Activated CD4-positive, alpha-beta T cell treated with anti-CD3 and anti-CD28 coated beads, Interleukin-2, amount 50 U/mL, for 24 hours (primary cell): ENCODE results near the gene IL37.
"Not testable (repeated sequence)": the region's sequence is repeated elsewhere in the genome, so short reads cannot be mapped to it uniquely, and the experiment has no call there.

Experiments
- DNase-seq, 2 donors: peaks; one replicate each; pipeline ENCODE4 v3.0.0-alpha.2; 2020; ENCODE audit warnings: low read depth in 1 of 2, low spot score in 1 of 2

The IL37 gene

DNA sequence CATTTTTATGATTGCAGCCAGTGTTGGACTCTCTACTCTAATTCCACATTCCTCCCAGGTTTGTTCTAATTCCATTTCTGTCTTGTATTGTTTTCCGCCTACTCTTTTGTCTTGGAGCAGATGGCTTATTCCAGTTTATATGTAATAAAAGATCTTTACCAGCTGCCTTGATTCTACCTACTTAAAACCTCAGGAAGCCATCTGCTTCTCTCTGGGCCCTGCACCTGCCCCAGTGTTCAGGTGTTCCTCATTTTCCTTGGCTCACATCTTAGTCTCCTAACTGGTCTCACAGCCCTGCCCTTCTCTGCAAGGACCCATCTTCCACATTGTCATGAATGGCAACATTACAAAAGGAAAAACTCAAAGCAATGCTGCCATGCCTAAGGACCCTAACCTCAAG is 21.0 kb upstream of the IL37 start:
- DNase-seq, result no peak

DNA sequence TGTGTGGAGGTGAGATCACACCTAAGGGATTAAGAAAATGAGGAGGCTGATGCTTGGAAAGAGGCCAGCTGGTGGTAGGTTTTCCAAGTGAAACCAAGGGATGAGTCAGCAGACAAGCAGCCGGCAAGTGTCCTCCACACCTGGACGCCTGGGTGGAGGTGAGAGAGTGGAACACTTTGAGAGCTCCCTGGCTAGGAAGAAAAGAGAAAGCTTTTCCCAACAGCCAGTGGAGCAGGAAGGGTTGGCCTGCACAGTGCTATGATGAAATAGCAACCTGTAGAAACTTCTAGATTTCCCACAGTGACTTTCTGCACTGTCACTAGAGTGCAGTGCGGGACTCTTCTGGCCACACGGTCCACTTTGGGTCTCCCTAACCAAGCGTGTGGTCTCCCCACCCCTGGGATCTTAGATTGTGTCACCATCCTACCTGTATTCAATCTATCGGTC is 19.6 kb upstream of the IL37 start:
- no peak for DNase-seq

DNA sequence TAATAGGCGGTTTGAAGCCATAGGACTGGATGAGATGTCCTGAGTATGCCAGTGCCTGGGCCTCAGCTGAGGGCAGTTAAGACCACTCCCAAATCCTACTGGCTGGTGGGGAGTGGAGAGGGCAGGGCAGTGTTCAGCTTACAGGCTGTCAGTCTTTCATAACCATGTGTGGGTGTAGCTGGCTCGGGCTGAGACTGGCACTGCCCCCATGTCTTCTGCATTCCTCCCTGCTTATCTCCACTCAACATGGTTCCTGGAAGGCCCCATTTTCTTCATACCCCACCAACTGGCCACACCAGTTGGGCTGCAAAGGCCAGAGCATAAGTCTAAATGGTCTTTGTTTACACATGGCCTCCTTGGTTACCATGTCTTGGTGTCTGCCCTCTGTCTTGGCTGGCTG is 17.2 kb upstream of the IL37 start:
- no peak for DNase-seq

DNA sequence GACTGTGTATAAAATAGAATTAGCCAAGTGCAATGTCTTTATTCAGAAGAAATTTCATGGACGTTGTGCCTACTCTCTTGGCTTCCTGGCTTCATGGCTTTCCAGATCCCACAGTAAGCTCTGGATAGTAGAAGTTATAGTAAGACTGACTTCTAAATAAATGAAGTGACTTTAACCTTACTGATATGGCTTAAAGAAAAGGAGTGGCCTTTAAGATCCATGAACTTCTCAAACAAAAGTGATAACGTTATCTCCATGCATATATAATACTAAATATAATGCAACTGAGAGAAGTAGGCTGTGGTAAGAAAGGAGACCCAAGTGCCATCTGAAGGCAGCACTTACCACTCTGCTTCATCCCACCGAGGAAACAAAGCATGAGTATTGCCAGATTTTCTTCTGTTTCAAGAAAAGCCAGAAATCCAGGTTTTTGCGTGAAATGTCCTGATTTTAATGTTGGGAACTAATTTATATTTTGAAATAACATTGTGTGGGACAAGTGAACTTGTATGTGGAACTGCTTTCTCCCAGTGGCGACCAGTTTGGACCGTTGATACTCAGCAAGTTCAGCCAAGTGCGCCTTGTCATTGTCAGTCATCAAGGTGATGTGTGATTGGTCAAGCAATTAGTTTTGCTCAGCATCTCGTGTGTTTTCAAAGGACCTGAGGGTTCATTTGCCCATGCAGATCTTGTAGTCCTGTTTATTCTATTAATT is 13.9 kb upstream of the IL37 start:
- no peak for DNase-seq

DNA sequence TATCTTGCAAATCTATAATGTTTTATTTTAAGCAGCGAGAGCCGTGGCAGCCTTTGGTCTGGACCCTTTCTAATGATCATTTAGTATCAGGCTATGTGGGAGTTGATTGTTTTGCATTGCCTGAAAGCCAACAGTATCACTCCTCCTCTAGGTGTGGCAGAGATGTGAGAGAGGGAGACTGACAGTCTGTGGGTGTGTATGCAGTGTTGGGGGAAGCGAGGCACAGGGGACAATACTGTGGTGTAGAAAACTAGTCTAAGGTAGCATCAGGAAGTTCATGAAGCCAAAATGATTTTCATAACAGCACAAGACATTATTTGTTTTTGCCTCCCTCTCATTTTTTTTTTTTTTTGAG is 13.4 kb upstream of the IL37 start:
- no peak for DNase-seq

DNA sequence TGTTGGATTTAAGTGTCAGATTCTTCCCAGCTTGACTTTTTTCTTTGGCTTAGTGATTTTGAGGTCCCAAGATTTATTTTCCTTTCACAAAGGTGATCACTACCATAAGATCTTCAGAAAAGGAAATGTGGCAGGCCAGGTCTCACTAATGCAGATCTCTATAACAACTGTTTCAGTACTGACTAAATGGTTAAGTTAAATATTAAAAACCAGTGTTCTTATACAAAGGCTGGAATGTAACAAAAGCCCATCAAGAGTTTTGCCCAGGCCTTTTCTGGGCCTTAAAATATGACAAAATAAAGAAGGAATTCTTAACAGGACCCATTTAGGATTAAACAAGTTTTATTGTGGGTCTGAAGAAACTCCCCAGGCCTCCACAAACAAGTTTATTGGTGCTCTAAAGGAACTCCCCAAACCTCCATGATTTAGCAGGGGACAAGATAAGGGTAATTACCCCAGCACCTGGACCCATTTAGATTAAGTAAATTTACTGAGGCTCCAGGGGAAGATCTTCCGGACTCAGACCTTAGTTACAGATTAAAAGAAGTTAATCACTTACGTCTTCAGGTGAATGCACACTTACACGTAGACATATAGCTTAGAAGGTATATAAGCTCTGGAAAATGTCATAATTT is 9.4 kb upstream of the IL37 start:
- DNase-seq, result not testable (repeated sequence)

DNA sequence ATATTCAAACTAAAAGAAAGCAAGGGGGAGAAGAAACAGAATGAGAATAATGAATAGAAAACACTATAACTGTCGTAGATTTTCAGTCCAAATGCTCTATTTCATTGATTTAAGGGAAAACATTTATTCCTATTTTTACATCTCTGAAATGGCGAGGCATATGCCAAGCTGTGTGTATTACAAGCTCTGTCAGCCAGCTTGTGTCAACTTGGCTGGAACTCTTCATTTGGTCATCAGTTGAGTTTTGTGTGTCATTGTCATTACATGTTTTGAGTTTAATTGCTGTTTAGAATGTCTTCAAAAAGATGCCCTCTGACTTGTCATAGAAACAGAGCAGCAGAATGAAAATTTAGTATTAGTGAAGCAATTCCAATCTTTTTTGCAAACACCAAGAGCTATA is 8.1 kb upstream of the IL37 start:
- no peak for DNase-seq

DNA sequence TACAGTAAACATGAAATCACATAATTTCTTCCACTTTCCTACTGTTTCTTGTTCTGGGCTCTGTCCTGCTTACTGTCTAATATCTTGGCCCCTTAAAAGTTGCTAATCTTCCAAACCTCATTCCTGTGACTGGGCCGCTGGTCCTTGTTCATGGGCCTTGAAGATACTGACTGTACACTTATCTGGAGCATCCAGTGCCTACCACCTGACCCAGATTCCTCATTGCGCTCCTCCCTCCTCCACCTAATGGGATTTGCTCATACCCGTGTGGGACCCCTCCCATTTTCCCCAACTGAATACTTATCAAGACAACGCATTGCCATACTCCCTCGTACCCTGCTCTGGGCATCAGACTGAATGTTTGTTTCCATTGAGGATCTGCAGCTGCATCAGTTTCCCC is 6.1 kb upstream of the IL37 start:
- no peak for DNase-seq

DNA sequence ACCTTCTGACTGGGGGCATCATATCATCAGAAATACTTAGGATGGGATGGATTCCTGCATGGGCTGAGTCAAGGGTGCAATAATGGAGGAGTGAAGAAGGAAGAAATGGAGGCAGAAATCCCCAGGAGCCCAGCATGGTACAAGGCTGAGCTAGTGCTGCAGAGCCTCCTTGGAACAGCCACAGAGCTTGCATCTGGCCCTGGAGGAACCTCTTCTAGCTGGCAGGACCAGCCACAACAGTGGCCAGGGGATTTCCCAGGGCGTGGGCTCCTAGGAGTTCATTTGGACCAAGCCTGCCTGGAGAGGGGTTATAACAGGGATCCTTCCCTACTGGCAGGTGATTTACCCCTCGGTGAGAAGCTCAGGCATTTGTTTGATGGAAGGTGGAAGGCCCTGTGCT is 4.7 kb upstream of the IL37 start:
- no peak for DNase-seq

DNA sequence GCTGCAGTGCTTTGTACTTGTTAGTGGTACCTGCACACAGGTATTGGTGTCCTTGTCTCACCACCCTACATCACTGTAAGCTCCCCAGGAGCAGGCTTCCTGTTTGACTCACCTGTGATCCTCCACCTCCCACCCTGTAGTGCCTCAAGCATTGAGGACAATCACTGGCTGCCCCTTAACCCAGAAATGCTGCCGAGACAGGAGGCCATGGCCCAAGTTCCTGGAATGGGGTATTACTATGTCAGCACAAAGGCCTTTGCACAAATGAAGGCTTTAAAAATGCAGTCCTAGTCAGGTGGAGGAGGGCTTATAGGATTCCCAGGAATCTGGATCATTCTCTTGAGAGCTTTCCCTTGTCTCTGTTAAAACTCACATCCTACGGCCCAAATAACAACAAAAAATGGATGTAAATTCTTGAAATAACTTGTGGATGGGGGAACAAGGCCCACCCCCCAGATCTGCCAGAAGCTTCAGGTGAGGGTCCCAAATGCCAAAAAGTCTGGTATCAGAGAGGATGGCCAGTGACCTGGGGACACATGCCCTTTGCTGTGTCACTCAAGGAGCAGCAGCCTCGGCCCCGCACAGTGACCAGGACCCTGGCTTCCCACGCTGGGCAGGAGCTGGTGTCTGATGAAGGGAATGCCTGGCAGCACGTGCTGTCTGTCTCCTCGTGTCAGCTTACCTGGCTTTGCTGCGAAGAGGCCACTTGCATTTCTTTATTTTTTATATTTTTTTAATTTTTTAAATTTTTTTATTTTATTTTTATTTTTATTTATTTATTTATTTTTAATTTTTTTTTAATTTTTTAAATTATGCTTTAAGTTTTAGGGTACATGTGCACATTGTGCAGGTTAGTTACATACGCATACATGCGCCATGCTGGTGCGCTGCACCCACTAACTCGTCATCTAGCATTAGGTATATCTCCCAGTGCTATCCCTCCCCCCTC is 3.7 kb upstream of the IL37 start:
- DNase-seq, result no peak

DNA sequence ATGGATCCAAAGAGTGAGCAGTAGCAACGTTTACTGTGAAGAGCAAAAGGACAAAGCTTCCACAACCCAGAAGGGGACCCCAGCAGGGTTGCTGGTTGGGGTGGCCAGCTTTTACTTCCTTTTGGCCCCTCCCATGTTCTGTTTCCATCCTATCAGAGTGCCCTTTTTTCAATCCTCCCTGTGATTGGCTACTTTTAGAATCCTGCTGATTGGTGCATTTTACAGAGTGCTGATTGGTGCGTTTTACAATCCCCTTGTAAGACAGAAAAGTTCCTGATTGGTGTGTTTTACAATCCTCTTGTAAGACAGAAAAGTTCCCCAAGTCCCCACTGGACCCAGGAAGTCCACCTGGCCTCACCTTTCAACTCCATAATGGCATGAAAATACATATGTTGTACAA is 2.4 kb upstream of the IL37 start:
- not testable (repeated sequence) for DNase-seq

DNA sequence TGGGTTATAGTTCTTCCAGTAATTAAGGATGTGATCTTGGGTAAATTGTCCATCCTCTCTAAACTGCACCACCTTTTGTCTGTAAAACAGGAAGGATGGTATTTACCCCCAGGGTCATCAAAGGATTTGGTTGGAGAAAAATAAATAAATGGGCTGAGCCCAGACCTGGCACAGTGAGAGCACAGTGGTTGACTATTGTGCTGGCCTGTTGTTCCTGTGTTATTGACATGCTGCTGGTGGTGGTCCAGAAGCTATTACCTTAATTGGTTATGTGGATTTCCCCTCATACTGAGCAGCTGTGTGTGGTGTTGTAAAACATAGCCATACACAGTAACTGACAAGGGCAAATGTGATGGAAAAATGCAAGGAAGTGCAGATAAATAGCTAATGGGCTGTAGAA is 746 bp upstream of the IL37 start:
- no peak for DNase-seq

DNA sequence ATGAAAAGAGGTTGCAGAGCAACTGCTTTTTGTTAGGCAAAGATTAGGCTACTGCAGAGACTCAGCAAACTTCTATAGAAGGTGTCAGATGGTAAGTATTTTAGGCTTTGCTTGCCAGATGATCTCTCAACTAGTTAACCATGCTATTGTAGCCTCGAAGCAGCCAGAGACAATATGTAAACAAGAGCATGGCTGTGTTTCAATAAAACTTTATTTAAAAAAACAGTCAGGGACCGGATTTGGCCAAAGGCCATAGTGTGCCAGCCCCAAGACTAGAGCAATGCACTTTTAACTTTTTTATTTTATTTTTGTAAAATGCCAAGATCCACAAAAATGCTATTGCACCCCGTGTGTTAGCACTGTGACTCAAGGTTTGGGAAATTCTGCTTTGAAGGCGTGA is 1.4 kb downstream of the IL37 start:
- DNase-seq, result no peak

DNA sequence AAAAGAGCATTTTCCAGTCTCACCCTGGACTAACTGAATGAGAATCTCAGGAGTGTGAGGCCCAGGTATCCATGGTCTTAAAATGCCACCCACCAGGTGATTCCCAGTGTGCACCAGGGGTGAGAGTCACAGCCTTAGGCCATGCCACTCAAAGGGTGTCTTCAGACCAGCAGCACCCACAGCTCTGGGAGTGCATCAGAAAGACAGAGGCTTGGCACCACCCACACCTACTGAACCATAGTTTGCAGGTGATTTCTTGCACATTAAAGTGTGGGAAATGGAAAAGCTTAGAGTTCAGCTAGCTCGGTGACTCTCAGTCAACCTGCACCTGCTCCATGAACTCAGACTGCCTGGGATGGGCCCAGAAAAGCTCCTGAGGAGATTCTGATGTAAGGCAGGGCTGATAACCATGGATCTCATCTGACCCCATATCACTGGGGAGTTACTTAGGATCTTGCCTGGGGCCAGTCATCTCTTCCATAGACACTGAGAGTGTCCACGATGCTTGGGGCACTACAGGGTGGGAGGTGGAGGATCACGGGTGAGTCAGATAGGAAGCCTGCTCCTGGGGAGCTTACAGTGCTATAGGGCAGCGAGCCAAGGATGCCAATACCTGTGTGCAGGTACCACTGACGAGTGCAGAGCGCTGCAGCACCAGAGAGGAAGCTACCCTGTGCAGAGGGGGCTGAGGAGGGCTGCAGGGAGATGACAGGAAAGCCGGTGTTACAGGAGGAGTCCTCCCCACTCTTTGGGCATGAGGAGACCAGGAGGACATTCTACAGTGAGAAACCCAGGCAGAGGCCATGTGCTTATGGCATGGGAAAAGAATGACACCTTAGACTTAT is 4.6 kb downstream of the IL37 start:
- DNase-seq, result no peak

DNA sequence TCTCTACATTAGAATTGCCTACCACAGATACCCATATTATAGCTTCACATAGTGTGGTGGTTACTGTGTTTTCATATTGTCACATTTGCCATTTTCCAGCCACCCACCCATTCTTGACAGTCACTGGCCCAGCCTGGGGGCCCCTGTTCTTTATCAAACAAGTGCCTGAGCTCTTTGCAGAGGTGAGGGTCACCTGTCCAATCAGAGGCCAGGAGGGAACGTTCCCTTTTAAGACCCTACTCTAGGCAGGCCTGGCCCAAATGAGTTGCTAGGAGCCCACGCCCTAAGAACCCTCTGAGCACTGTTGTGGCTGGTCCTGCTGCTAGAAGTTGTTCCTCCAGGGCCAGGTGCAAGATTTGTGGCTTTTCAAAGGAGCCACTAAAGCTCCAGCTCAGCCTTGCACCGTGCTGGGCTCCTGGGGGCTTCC is 5.2 kb downstream of the IL37 start:
- no peak for DNase-seq

DNA sequence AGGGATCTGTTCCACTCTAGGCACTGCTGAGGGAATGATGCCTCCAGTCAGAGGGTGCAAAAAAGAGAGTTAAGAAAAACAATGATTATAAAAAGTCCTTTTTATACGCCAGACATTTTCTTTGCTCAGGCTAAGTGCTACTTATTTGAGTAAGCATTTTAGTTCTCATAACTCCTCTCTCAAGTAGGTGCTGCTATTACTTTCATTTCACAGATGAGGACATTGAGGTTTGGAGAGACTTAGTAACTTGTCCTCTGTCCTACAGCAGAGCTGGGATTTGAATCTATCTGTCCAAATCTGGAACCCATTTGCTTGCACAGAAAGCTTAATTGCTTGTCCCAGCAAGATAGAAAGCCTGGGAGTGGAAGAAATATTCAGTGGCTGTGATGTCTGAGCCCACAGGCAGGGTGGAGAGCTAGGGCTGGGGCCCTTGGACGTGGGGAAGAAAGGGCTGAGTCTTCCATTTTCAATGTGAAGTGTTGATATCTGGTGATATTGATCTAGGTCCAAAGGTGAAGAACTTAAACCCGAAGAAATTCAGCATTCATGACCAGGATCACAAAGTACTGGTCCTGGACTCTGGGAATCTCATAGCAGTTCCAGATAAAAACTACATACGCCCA is 5.8 kb downstream of the IL37 start:
- no peak for DNase-seq

DNA sequence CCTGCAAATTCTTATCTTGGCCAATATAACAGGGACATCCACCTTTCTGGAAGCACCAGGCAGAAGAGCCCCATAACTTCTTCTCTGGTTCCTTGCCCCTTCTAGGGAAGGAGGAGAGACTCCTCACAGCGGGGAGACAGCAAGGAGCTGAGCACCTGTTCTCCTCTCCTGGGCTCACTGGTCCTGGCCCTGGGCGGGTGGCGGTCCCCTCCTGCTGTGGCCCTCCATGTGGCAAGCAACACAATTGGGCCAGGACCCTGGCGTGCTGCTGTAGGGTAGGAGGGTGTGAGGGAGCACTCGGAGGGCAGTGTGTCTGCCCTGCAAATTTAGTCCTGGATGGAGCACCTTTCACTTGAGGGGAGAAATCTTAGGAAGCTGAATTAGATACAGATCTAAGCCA is 6.9 kb downstream of the IL37 start:
- DNase-seq, result no peak

DNA sequence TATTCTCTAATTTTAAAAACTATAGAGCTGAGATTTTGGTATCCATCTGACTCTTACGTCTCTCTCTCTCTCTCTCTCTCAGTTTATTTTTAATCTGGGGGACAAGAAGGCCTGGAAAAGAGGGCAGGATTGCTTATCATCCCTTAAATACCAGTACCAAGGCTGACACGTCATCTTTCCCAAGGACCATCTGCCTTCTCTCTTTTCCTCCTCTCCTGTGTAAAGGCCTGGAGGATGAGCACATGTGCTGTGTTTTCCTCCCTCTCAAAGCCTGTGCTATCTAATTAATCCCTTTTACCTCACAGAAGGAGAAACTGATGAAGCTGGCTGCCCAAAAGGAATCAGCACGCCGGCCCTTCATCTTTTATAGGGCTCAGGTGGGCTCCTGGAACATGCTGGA is 7.3 kb downstream of the IL37 start:
- DNase-seq, result no peak

DNA sequence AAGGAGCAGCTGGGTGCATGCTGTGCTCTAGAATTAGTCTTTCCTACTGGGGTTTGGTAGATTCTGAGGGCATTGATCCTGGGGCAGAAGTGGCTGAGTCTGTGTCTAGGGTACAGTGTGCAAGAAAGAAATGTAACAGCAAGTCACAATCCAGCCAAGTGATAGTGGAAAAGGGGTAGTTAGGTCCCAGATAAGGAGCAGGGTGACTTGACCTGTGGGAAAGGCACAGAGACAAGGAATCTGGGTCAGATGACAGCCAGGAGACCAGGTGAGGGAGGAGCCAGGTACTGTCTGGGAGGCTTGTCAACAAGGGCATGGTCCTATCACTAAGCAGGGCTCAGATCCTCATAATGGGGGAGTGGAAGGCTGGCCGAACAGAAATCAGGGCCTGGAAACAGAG is 8.1 kb downstream of the IL37 start:
- no peak for DNase-seq

DNA sequence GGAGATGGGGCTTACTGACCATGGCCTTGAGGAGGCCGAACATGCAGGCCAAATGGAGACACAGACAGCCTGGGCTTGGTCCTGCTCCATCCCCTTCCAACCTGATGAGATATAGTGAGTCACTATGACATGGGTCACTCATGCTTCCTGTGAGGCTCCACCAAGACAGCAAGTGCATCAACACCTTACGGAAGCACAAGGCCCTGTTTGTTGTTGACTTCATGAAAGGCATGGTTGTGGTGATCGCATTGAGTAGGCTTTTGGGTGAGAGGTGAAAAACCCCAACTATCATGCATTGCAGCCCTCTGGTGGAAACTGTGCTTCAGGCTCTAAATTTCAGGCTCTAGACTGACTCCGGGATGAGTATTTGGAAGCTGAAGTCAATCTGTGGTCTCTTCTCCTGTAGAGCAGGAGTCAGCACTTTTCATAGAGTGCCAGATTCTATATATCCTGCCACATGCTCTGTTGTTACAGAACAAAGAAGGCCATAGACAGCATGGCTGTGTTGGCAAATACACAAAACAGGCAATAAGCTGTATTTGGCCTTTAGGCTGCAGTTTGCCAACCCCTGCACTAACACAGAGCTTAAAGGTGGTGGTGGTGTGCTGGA is 10.1 kb downstream of the IL37 start:
- DNase-seq, result no peak
